Uterus (tissue), 4 donors: Measurements from ENCODE around the gene KISS1R. TPM values are rescaled to one million over a fixed set of nuclear protein-coding genes. Genes with fewer than 3 reads are reported as not detected.

Source experiments
- DNase-seq, 2 donors: peaks; one replicate each; pipeline ENCODE4 v3.0.0-alpha.2; 2019 to 2020
- H3K27ac ChIP-seq, 2 donors: fragments of 200-600 bp; sonication (generic); 1 replicate in 1 of 2; 2 replicates in 1 of 2; pipeline ENCODE4 v1.5.1; 2016 to 2018
- H3K27me3 ChIP-seq, 2 donors: fragments of 200-600 bp; sonication (generic); one replicate each; pipeline ENCODE4 v1.5.1; 2018 to 2019; ENCODE audit warnings: control low read depth in 1 of 2
- H3K36me3 ChIP-seq, 2 donors: fragments of 200-600 bp; sonication (generic); one replicate each; pipeline ENCODE4 v1.5.1; 2019; ENCODE audit warnings: control low read depth in 1 of 2
- H3K4me1 ChIP-seq, 2 donors: fragments of 200-600 bp; sonication (generic); one replicate each; pipeline ENCODE4 v1.5.1; 2018 to 2019; ENCODE audit warnings: control low read depth in 1 of 2
- H3K4me3 ChIP-seq, 2 donors: fragments of 200-600 bp; sonication (generic); 1 replicate in 1 of 2; 2 replicates in 1 of 2; pipeline ENCODE4 v1.5.1; 2018 to 2019; ENCODE audit warnings: mild to moderate bottlenecking in 1 of 2
- H3K9me3 ChIP-seq, 2 donors: fragments of 200-600 bp; sonication (generic); one replicate each; pipeline ENCODE4 v1.5.1; 2019; ENCODE audit warnings: control low read depth in 1 of 2
- POLR2A ChIP-seq, 2 donors: fragments of 450-650 bp; IDR thresholded peaks; one replicate each; pipeline ENCODE4 v1.6.1; 2016; ENCODE audit warnings: antibody characterized with exemption in 2 of 2, mild to moderate bottlenecking in 1 of 2, moderate library complexity in 1 of 2
- intact Hi-C: fragments of 100-400 bp; cut with DNase I; formaldehyde crosslinking; loops from one replicate; pipeline ENCODE4 v1.15.1; 2023; ENCODE audit warnings: low total_unique reads
- total RNA-seq, 4 donors: library from RNA; depleted of rRNA in 3 of 4; stranded (reverse); fragments of >200 nt in 3 of 4; gene quantifications; one replicate each; pipeline versions ENCODE4 v1.1.0 to v1.2.4, GENCODE V29; 2014 to 2023
- TF ChIP-seq, protein P1 (sequence below), 4 experiments: fragments of 200-600 bp in 2 of 4; fragments of 450-650 bp in 2 of 4; sonication (generic) in 2 of 4; IDR thresholded peaks; one replicate each; pipeline ENCODE4 v1.5.1; 2016 to 2019; ENCODE audit warnings: antibody characterized with exemption in 4 of 4, mild to moderate bottlenecking in 2 of 4, moderate library complexity in 1 of 4
- donor health status: DM: yes; HTN: yes; CAD: no.

The KISS1R gene
- total RNA-seq, 4 donors from 2014 or later: 0.14 TPM; not detected in 3

DNA sequence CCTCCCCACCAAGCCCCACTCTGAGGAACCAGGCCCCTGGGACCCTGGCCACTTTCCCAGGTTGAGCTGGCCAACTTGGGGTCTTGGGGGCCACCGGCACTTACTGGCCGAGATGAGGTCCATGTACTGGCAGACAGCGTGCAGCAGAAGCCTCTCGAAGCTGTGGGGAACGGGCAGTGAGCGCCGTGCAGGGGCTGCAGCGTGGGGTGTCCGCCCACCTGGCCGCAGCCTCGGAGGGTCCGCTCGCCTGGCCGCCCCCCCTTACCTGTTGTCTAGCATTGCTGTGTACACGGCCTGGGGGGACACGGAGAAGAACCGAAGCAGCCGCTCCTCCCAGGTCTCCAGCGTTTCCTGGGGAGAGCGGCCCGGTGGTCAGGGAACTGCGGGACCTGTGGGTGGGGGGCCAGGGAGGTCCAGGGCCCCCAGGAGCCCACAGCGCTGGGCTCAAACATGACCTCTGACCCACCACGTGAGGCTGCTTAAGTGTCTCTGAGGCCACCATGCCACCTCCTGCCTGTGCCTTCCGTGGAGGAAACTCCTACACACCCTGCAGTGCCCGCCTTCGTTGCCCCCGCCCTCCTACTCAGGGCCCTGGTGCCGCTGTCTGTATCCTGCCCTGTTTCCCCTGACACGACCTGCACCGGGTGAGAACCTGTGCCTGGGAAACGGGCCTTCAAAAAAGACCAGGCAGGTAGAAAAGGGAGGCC lies 17.6 kb upstream of the KISS1R start:
- no peaks in the 10 kb centered on the region for H3K4me1 ChIP-seq
- H3K27ac ChIP-seq: no peak overlapping the region
- DNase-seq: no peak
- H3K36me3 ChIP-seq: no peaks in the 10 kb centered on the region
- TF ChIP-seq POLR2A (IDR thresholded peaks at IDR 0.05): no peak
- TF ChIP-seq, protein P1, sequence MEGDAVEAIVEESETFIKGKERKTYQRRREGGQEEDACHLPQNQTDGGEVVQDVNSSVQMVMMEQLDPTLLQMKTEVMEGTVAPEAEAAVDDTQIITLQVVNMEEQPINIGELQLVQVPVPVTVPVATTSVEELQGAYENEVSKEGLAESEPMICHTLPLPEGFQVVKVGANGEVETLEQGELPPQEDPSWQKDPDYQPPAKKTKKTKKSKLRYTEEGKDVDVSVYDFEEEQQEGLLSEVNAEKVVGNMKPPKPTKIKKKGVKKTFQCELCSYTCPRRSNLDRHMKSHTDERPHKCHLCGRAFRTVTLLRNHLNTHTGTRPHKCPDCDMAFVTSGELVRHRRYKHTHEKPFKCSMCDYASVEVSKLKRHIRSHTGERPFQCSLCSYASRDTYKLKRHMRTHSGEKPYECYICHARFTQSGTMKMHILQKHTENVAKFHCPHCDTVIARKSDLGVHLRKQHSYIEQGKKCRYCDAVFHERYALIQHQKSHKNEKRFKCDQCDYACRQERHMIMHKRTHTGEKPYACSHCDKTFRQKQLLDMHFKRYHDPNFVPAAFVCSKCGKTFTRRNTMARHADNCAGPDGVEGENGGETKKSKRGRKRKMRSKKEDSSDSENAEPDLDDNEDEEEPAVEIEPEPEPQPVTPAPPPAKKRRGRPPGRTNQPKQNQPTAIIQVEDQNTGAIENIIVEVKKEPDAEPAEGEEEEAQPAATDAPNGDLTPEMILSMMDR (IDR thresholded peaks at IDR 0.05): no peak
- H3K27me3 ChIP-seq: no peaks in the 10 kb centered on the region
- H3K9me3 ChIP-seq: no peaks in the 10 kb centered on the region
- H3K4me3 ChIP-seq: no peak overlapping the region
- intact Hi-C loops: no loop called here

DNA sequence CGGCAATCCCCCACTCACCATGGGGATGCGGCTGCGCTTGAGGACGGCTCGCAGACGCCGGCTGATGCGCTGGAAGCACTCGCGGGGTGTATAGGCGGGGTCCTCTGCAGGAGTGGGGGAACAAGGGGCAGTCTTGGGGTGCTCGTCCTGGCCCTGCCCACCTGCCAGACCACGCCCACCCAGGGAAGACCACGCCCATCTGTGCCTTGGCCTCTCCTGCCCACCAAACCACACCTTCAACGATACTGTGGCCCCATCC lies 17.2 kb upstream of the KISS1R start:
- TF ChIP-seq, protein P1 (IDR thresholded peaks at IDR 0.05): no peak
- no peak for TF ChIP-seq POLR2A (IDR thresholded peaks at IDR 0.05)
- DNase-seq: no peak
- Histone ChIP-seq H3K27me3 (no peaks in the 10 kb centered on the region), H3K9me3 (no peaks in the 10 kb centered on the region), H3K36me3 (no peaks in the 10 kb centered on the region), H3K27ac (no peak overlapping the region), H3K4me3 (no peak overlapping the region), H3K4me1 (no peaks in the 10 kb centered on the region)
- intact Hi-C loops: no loop called here

- Histone ChIP-seq H3K4me3 (no peak overlapping the region), H3K36me3 (no peaks in the 10 kb centered on the region), H3K4me1 (no peaks in the 10 kb centered on the region), H3K27me3 (no peaks in the 10 kb centered on the region), H3K27ac (no peak overlapping the region), H3K9me3 (no peaks in the 10 kb centered on the region)
- intact Hi-C loops: no loop called here
- DNase-seq: no peak
- TF ChIP-seq POLR2A (IDR thresholded peaks at IDR 0.05): no peak
- TF ChIP-seq, protein P1 (IDR thresholded peaks at IDR 0.05): no peak
These were observed 16.6 kb upstream of the KISS1R start for GRCh38 chr19:900302-901111.

- DNase-seq: no peak
- H3K4me1 ChIP-seq: no peaks in the 10 kb centered on the region
- H3K27ac ChIP-seq: no peak overlapping the region
- TF ChIP-seq POLR2A (IDR thresholded peaks at IDR 0.05): no peak
- TF ChIP-seq, protein P1 (IDR thresholded peaks at IDR 0.05): no peak
- H3K4me3 ChIP-seq: no peak overlapping the region
- intact Hi-C loops: no loop called here
- no peaks in the 10 kb centered on the region for H3K27me3 ChIP-seq
- no peaks in the 10 kb centered on the region for H3K36me3 ChIP-seq
- H3K9me3 ChIP-seq: no peaks in the 10 kb centered on the region
These were observed 15.7 kb upstream of the KISS1R start for GRCh38 chr19:901216-902092.

- TF ChIP-seq, protein P1 (IDR thresholded peaks at IDR 0.05): no peak
- TF ChIP-seq POLR2A (IDR thresholded peaks at IDR 0.05): no peak
- no peaks in the 10 kb centered on the region for H3K36me3 ChIP-seq
- H3K4me1 ChIP-seq: no peaks in the 10 kb centered on the region
- no peak overlapping the region for H3K4me3 ChIP-seq
- H3K27me3 ChIP-seq: no peaks in the 10 kb centered on the region
- no peak for DNase-seq
- intact Hi-C loops: no loop called here
- no peaks in the 10 kb centered on the region for H3K9me3 ChIP-seq
- H3K27ac ChIP-seq: no peak overlapping the region
These were observed 15.1 kb upstream of the KISS1R start for GRCh38 chr19:902093-902370.
